ENCODE data around the gene CENPP.

Gene CENPP

DNA sequence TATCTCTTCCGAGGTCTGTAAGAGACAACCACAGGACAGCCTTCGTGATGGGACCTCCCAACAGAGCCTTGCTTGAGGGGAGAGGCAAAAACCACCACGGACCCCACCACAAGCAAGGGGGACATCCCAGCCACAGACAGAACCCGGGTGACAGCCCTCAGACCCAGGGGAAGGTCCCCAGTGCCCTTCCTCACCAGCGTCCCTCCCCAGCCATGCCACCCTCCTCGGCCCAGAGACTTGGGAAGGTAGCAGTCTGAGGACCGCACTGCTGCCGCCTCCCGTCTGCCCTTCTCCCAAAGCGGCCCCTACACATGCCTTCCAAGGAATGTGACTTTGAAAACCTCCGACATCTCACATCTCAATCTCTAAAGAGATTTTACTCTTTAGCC lies 330.8 kb downstream of the CENPP start:
- peaks cover 65% of the 10 kb centered on the region; the same call in 1 of the 2 replicates for H3K36me3 ChIP-seq (ENCODE audit: insufficient read depth, low read length)

DNA sequence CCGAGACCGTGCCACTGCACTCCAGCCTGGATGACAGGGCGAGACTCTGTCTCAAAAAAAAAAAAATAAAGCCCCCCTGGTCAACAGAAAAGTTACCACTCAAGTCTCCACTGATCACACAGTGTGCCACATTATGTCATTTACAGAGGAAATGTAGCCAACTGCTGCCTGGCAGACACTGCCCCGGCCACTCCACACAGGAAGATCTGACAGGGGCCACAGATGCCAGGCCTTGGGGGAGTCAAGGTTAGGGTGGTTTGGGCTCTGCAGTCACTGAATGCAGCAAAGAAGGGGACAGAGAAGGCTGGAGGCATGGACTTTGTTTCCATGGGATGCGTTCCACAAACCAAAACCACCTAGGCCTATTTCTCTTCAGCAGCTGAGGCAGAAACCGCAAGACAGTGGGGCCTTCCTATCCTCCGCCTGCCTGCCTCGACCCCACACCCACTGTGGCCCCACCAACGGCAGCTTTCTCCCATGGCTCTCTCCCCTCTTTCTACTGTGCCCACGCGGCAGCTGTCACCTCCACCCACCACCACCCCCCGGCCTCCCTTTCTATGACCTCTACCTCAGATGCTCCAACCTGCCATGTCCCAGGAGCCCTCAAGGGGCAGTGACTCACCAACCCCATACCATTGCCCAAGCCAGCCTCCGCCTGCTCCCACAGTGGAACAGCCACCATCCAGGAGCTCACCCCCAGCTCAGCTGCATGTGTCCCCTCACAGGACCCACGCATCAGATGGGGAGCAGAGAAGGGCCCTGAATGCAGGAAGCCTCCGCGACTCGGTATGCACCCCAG lies 331.7 kb downstream of the CENPP start:
- Histone ChIP-seq H3K9me3 (ENCODE audit: low read length) (no peaks in the 10 kb centered on the region), H2AFZ (ENCODE audit: low read length) (no peak overlapping the region), H3K27ac (ENCODE audit: low read depth, low read length, poor library complexity, severe bottlenecking) (no peak overlapping the region), H3K79me2 (ENCODE audit: insufficient read depth, low read length) (peaks cover 19% of the 10 kb centered on the region; the same call in 1 of the 2 replicates), H3K4me3 (ENCODE audit: low read depth, low read length, poor library complexity, severe bottlenecking) (no peak overlapping the region), H3K9me2 (ENCODE audit: low read depth, low read length) (no peaks in the 10 kb centered on the region), H3F3A (ENCODE audit: insufficient read depth, low read length) (no peaks in the 10 kb centered on the region), H4K20me1 (ENCODE audit: insufficient read depth, low read length) (no peaks in the 10 kb centered on the region), H3K36me3 (ENCODE audit: insufficient read depth, low read length) (peaks cover 61% of the 10 kb centered on the region; the same call in 1 of the 2 replicates), H3K9ac (ENCODE audit: low read length) (no peak overlapping the region), H3K27me3 (ENCODE audit: insufficient read depth, low read length) (no peaks in the 10 kb centered on the region), H3K4me2 (ENCODE audit: low read length) (no peak overlapping the region), H3K4me1 (ENCODE audit: insufficient read depth, low read length, severe bottlenecking) (peaks cover 30% of the 10 kb centered on the region)
- TF ChIP-seq EZH2 (IDR thresholded peaks at IDR 0.05; ENCODE audit: borderline replicate concordance, low read length) (no peak), CTCF (IDR thresholded peaks at IDR 0.05; ENCODE audit: low read length) (no peak)

More for the DNA sequence above, 330.8 kb downstream of the CENPP start:
- TF ChIP-seq CTCF (IDR thresholded peaks at IDR 0.05; ENCODE audit: low read length) (no peak), EZH2 (IDR thresholded peaks at IDR 0.05; ENCODE audit: borderline replicate concordance, low read length) (no peak)
- H2AFZ ChIP-seq (ENCODE audit: low read length): no peak overlapping the region
- H3K9ac ChIP-seq (ENCODE audit: low read length): no peak overlapping the region
- no peak overlapping the region for H3K27ac ChIP-seq (ENCODE audit: low read depth, low read length, poor library complexity, severe bottlenecking)
- no peaks in the 10 kb centered on the region for H3K9me2 ChIP-seq (ENCODE audit: low read depth, low read length)
- peaks cover 21% of the 10 kb centered on the region for H3K4me1 ChIP-seq (ENCODE audit: insufficient read depth, low read length, severe bottlenecking)
- no peak overlapping the region for H3K4me2 ChIP-seq (ENCODE audit: low read length)
- no peaks in the 10 kb centered on the region for H3F3A ChIP-seq (ENCODE audit: insufficient read depth, low read length)
- no peak overlapping the region for H3K4me3 ChIP-seq (ENCODE audit: low read depth, low read length, poor library complexity, severe bottlenecking)
- H3K27me3 ChIP-seq (ENCODE audit: insufficient read depth, low read length): no peaks in the 10 kb centered on the region
- H3K9me3 ChIP-seq (ENCODE audit: low read length): no peaks in the 10 kb centered on the region
- 0 out of 2 replicates have a peak, but pooled peaks cover 9% of the 10 kb centered on the region for H3K79me2 ChIP-seq (ENCODE audit: insufficient read depth, low read length)
- H4K20me1 ChIP-seq (ENCODE audit: insufficient read depth, low read length): no peaks in the 10 kb centered on the region

DNA sequence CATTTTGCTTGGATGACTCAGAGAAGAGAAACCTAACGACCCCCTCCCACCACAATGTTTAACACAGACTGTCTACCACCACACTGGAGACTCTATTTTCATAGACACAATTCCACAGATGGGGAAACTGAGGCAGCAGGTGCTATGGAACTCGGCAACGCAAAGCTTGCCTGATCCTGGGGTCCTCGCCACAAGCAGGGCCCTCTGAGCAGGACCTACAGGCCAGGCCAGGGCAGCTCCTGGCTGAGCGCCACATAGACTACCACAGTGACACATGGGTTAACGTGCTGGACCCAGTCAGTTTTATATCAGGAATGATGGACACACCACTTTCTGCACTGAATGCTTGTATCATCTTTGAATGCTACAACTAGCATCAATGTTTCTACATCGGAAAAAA lies 332.4 kb downstream of the CENPP start:
- H3K4me2 ChIP-seq (ENCODE audit: low read length): no peak overlapping the region
- no peaks in the 10 kb centered on the region for H3K9me3 ChIP-seq (ENCODE audit: low read length)
- no peaks in the 10 kb centered on the region for H3K9me2 ChIP-seq (ENCODE audit: low read depth, low read length)
- peaks cover 54% of the 10 kb centered on the region; the same call in 1 of the 2 replicates for H3K36me3 ChIP-seq (ENCODE audit: insufficient read depth, low read length)
- H3F3A ChIP-seq (ENCODE audit: insufficient read depth, low read length): no peaks in the 10 kb centered on the region
- peaks cover 25% of the 10 kb centered on the region for H3K79me2 ChIP-seq (ENCODE audit: insufficient read depth, low read length)
- no peaks in the 10 kb centered on the region for H3K27me3 ChIP-seq (ENCODE audit: insufficient read depth, low read length)
- H2AFZ ChIP-seq (ENCODE audit: low read length): no peak overlapping the region
- TF ChIP-seq CTCF (IDR thresholded peaks at IDR 0.05; ENCODE audit: low read length) (no peak), EZH2 (IDR thresholded peaks at IDR 0.05; ENCODE audit: borderline replicate concordance, low read length) (no peak)
- no peaks in the 10 kb centered on the region for H4K20me1 ChIP-seq (ENCODE audit: insufficient read depth, low read length)
- no peak overlapping the region for H3K9ac ChIP-seq (ENCODE audit: low read length)
- peaks cover 30% of the 10 kb centered on the region for H3K4me1 ChIP-seq (ENCODE audit: insufficient read depth, low read length, severe bottlenecking)
- no peak overlapping the region for H3K4me3 ChIP-seq (ENCODE audit: low read depth, low read length, poor library complexity, severe bottlenecking)
- no peak overlapping the region for H3K27ac ChIP-seq (ENCODE audit: low read depth, low read length, poor library complexity, severe bottlenecking)

All from OCI-LY1 (cell line).